Measurements from ENCODE around the gene CD22. TPM values are rescaled to one million over a fixed set of nuclear protein-coding genes. Genes with fewer than 3 reads are reported as not detected.
"Not testable (repeated sequence)": the region's sequence is repeated elsewhere in the genome, so short reads cannot be mapped to it uniquely, and the experiment has no call there.

Gene CD22
- total RNA-seq, 1 experiment from 2014 or later = not detected

DNA sequence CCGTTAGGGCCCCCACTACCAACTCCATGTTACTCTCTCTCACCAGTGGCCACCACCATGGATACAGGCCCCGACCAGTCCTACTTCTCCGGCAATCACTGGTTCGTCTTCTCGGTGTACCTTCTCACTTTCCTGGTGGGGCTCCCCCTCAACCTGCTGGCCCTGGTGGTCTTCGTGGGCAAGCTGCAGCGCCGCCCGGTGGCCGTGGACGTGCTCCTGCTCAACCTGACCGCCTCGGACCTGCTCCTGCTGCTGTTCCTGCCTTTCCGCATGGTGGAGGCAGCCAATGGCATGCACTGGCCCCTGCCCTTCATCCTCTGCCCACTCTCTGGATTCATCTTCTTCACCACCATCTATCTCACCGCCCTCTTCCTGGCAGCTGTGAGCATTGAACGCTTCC lies 29.8 kb downstream of the CD22 start:
- not testable (repeated sequence) for H3K36me3 ChIP-seq, H3K9me3 ChIP-seq, DNase-seq

DNA sequence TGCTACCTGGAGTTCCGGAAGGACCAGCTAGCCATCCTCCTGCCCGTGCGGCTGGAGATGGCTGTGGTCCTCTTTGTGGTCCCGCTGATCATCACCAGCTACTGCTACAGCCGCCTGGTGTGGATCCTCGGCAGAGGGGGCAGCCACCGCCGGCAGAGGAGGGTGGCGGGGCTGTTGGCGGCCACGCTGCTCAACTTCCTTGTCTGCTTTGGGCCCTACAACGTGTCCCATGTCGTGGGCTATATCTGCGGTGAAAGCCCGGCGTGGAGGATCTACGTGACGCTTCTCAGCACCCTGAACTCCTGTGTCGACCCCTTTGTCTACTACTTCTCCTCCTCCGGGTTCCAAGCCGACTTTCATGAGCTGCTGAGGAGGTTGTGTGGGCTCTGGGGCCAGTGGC lies 30.4 kb downstream of the CD22 start:
- H3K9me3 ChIP-seq, DNase-seq, H3K36me3 ChIP-seq, H3K4me3 ChIP-seq: not testable (repeated sequence)
- peaks cover 34% of the 10 kb centered on the region for H3K27me3 ChIP-seq

More for the DNA sequence above, 29.8 kb downstream of the CD22 start:
- H3K4me3 ChIP-seq = not testable (repeated sequence)
- peaks cover 30% of the 10 kb centered on the region for H3K27me3 ChIP-seq

DNA sequence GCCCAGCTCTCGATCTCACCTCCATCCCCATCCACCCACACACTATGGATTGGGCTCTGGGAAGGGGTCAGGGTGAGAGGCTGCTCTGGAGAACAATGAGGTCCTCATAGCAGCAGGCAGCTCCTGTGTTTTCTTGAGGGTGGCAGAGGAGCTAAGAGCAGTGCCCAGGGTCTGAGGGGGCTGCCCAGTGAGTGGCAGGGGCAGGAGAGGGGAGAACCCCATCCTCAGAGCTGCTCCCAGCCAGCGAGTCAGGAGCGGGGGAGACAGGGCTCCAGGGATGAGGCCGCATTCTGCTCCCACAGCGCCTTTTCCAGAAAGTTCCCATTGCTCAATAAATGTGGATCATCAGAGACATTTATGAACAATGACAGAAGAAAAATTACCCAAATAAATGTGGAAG lies 31.1 kb downstream of the CD22 start:
- not testable (repeated sequence) for H3K9me3 ChIP-seq, DNase-seq, H3K36me3 ChIP-seq, H3K4me3 ChIP-seq
- H3K27me3 ChIP-seq = peaks cover 39% of the 10 kb centered on the region

DNA sequence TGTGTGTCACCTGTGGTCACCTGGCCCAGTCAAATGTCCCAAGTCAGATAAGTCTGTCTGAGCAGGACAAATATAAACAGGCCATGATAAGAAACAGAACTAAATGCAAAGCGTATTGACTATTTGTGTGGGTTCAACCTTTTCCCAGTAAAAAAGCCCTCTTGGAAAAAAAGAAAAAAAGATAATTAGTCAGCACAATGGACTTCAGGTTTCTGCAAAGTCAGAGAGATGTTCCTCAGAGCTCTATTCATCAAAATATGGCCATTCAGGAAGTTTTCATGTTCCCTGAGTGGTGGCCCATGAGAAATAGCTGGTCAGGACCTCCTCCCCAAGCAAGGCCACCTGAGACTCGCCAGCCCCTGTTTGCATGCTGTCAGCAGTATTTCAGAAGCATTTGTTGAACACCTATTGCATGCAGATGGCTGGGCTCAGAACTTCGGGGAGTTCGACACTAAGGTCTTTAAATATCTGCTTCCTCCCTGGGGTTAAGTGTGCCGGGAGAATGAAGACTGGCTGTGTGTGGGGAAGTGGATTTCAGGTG lies 32.0 kb downstream of the CD22 start:
- Histone ChIP-seq H3K27me3 (peaks cover 46% of the 10 kb centered on the region), H3K4me3 (no peak overlapping the region), H3K9me3 (no peaks in the 10 kb centered on the region), H3K36me3 (no peaks in the 10 kb centered on the region)
- DNase-seq = no peak

DNA sequence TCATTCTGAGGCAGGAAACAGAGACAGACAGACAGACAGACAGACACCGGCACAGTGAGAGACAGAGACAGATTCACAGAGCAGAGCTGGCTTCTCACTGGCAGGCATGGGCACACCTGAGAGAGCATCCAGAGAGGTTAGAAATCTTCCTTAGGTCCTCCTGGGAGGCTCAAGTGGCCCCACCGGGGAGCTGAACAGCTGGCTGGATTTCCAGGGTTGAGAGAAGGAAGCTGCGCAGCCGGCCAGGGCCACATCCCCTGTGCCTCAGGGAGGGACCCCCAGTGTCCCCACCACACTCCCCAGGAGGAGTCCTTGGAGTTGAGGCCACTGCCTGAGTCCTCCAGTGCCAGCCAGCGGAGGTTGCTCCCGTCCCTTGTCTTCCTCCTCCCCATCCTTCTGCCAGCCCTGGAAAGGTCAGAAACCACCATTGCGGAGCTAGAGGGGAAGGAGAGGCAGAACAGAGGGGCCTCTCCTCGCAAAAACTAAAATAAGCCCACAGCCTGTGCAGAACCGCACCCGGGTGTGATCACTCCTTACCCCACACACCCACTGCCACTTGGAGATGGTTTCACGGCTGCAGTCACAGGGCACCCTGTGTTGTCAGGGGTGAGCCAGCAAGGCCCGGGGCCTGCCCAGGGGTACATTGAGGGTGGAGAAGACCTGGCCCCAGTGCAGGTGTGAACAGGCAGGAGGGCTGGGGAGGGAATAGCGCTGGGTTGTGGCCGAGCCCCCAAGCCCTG lies 33.4 kb downstream of the CD22 start:
- Histone ChIP-seq H3K4me3 (no peak overlapping the region), H3K27me3 (peaks cover 53% of the 10 kb centered on the region), H3K36me3 (no peaks in the 10 kb centered on the region), H3K9me3 (no peaks in the 10 kb centered on the region)
- DNase-seq = no peak

DNA sequence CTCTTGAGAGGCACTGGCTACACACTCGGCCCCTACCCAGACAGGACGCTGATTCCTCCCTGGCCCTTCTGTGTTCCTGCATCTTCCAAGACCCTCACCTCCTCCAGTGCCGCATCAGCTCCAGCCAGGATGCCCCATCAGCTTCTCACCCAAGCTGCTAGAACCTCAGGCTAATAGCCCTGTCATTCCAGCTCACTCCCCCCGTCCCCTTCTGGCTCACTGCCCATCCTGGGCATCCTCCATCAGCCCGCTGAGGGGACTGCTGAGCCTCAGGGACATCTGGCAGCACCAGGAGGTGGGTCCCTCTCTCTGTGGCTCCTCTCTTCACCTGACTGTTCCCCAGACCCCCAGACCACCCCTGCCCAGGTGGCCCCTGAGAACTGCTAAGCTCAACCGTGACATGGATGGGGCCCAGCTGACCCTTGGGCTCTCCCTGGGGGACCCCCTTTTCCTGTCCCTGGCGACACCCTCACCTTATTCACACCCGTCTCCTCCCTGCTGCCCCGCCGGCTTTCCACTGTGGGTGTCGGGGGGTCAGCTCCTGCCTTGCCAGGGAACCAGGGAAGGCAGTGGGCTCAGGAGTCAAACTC lies 34.1 kb downstream of the CD22 start:
- peaks cover 47% of the 10 kb centered on the region for H3K27me3 ChIP-seq
- no peaks in the 10 kb centered on the region for H3K9me3 ChIP-seq
- no peaks in the 10 kb centered on the region for H3K36me3 ChIP-seq
- DNase-seq = no peak
- H3K4me3 ChIP-seq = no peak overlapping the region

DNA sequence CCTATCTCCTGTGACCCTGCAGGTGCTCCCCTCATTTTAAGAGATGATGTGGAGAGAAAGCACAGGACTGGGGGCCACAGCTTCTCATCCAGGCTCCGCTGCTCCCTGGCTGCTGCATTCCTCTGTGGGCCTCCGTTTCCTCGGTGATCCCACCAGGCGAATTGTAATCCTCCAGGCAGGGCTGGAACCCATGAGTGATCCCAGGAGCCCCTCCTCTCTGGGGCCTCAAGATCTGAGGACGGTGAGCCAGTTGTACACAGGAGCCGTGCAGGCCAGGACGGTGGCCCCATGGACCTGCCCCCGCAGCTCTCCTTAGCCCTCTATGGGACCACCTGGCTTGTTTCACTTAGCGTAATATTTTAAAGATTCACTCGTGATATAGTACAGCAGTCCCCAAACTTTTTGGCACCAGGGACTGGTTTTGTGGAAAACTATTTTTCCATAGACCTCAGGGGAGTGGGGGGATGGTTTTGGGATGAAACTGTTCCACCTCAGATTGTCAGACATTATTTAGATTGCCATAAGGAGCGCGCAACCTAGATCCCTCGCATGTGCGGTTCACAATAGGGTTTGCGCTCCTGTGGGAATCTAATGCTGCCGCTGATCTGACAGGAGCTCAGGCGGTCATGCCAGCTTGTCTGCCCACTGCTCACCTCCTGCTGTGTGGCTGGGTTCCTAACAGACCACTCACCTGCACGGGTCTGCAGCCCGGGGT lies 34.9 kb downstream of the CD22 start:
- no peak for DNase-seq
- no peak overlapping the region for H3K4me3 ChIP-seq
- no peaks in the 10 kb centered on the region for H3K9me3 ChIP-seq
- peaks cover 44% of the 10 kb centered on the region for H3K27me3 ChIP-seq
- H3K36me3 ChIP-seq = no peaks in the 10 kb centered on the region

DNA sequence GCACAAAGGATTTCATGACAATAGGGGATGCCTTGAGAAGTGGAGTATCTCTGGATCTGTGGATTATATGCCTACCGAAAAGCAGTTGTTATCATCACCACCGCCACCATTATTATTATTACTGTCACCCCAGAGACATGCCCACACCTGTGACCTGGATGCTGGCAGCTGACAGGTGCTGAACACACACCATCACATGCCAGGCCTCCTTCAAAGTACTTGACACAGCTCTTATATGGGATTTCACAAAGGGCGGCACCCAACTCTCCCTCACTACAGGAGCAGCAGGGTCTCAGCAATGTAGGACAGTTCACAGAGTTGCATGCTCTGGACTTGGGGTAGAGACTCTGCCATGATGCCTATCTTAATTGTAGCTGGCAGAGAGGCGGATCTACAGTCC lies 36.3 kb downstream of the CD22 start:
- no peak overlapping the region for H3K4me3 ChIP-seq
- no peaks in the 10 kb centered on the region for H3K36me3 ChIP-seq
- DNase-seq = no peak
- H3K27me3 ChIP-seq = peaks cover 51% of the 10 kb centered on the region
- no peaks in the 10 kb centered on the region for H3K9me3 ChIP-seq

DNA sequence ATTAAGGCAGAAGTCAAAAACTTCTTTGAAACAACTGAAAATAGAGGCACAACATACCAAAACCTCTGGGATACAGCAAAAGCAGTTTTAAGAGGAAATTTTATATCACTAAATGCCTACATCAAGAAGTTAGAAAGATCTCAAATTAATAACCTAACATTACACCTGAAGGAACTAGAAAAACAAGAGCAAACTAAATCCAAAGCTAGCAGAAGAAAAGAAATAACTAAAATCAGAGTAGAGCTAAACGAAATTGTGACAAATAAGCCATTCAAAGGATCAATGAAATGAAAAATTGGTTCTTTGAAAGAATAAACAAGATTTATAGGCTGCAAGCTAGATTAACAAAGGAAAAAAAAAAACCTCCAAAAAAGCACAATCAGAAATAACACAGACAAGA lies 39.4 kb downstream of the CD22 start:
- H3K9me3 ChIP-seq = no peaks in the 10 kb centered on the region
- peaks cover 31% of the 10 kb centered on the region for H3K27me3 ChIP-seq
- no peaks in the 10 kb centered on the region for H3K36me3 ChIP-seq
- DNase-seq = no peak
- H3K4me3 ChIP-seq = no peak overlapping the region

DNA sequence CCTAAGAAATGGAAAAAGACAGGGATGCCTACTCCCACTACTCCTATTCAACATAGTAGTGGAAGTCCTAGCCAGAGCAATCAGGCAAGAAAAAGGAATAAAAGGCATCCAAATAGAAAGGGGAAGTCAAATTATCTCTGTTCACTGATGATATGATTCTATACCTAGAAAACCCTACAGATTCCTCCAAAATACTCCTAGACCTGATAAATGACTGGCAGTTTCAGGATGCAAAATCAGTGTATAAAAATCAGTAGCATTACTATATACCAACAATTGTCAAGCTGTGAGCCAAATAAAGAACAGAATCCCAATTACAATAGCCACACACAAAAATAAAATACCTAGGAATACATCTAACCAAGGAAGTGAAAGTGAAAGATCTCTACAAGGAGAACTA lies 40.5 kb downstream of the CD22 start:
- H3K27me3 ChIP-seq = peaks cover 31% of the 10 kb centered on the region
- H3K36me3 ChIP-seq = no peaks in the 10 kb centered on the region
- no peak for DNase-seq
- no peak overlapping the region for H3K4me3 ChIP-seq
- no peaks in the 10 kb centered on the region for H3K9me3 ChIP-seq

DNA sequence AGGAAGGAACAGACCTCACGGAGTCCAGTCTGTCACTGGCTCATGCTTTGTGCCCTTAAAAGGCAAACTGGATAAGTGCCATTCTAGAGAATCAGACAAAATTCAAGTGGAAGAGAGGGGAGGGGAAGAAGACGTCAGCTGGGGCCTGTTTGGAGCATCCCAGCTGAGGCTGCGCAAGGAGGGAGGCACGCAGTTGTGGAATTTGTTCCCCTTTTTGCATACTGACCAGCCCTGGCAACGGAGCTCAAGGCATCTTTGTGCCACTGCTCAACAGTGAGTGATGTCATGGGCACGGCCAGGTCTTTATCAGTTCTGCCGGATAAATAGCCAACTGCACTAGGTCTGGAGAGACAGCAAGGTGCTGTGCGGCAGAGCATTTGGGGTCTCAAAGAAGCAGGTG lies 41.7 kb downstream of the CD22 start, which contains the start of gene GPR42:
Gene GPR42 (plus strand): TSS at position 347 of the 400 bp plus-strand sequence. CDS start 292 bp downstream, outside the sequence.
- DNase-seq = no peak
- no peaks in the 10 kb centered on the region for H3K36me3 ChIP-seq
- H3K4me3 ChIP-seq = no peak within 1 kb of the TSS
- H3K27me3 ChIP-seq = peaks cover 23% of the 10 kb centered on the region
- no peaks in the 10 kb centered on the region for H3K9me3 ChIP-seq

DNA sequence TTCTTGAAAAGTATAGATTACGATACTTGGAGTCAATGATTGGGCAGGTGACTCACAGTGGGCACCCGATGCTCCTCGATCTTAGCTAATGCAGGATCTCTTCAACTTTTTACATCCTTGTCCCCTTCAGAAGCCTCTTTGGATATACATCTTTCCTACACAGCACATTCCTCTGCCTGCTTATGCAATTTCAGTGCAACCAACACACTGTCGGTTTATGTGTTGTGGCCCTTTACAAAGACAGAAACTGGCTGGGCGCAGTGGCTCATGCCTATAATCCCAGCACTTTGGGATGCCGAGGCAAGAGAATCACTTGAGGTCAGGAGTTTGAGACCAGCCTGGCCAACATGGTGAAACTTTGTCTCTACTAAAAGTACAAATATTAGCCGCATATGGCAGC lies 44.5 kb downstream of the CD22 start:
- no peaks in the 10 kb centered on the region for H3K9me3 ChIP-seq
- DNase-seq = no peak
- H3K36me3 ChIP-seq = no peaks in the 10 kb centered on the region
- H3K4me3 ChIP-seq = no peak overlapping the region
- peaks cover 24% of the 10 kb centered on the region for H3K27me3 ChIP-seq

DNA sequence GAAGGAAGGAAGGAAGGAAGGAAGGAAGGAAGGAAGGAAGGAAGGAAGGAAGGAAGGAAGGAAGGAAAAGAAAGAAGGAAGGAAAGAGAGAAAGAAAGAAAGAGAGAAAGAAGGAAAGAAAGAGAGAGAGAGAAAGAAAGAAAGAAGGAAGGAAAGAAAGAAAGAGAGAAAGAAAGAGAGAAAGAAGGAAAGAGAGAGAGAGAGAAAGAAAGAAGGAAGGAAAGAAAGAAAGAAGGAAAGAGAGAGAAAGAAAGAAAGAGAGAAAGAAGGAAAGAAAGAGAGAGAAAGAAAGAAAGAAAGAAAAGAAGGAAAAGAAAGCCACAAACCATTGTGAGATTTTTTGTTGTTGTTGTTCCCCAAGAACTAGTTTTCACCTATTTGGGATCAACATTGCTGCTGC lies 45.0 kb downstream of the CD22 start:
- H3K9me3 ChIP-seq, H3K36me3 ChIP-seq, DNase-seq, H3K4me3 ChIP-seq: not testable (repeated sequence)
- peaks cover 24% of the 10 kb centered on the region for H3K27me3 ChIP-seq

DNA sequence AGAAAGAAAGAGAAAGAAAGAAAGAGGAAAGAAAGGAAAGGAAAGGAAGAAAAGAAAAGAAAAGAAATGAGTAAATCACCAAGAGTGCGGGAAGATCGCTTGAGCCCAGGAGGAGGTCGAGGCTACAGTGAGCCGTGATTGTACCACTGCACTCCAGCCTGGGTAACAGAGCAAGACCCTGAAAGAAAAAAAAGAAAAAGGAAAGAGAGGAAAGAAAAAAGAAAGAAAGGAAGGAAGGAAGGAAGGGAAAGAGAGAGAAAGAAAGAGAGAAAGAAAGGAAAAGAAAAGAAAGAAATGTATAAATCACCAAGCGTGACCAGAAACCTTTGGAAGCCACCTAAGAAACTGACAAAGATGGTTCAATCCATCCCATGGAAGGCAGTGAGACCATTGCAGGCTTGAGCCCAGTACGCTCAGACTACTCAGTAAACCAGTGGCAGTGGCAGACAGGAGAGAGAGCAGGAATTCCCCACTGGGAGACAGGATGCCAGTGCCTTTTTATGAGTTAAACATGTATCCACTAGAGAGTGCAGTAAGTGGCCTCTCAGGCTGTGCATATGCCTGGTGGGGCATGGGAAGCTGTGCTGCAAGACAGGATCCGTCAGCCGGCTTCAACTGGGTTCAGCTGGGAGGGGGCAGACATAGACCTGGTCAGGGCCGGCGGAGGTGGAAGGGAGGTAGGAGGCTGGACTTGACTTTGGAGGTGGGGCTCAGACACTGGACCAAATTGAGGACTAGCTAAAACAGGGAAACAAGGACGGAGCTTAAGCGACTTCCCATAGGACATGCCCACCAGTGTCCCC lies 46.7 kb downstream of the CD22 start:
- Histone ChIP-seq H3K9me3 (no peaks in the 10 kb centered on the region), H3K4me3 (no peak overlapping the region), H3K36me3 (no peaks in the 10 kb centered on the region), H3K27me3 (peaks cover 18% of the 10 kb centered on the region)
- DNase-seq = no peak

DNA sequence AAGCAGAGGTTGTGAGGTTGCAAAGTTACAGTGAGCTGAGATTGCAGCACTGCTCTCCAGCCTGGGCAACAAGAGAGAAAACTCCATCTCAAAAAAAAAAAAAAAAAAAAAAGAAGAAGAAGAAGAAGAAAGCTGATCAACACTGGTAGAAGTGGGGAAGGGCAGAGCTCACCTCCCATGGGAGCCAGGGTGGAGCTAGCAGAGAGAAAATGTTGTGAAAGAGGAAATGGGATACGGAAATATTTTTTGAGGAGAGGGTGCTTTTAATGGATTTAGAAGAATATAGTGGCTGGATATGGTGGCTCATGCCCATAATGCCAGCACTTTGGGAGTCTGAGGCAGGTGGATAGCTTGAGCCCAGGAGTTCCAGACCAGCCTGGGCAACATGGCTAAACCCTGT lies 48.7 kb downstream of the CD22 start:
- H3K9me3 ChIP-seq = no peaks in the 10 kb centered on the region
- no peak overlapping the region for H3K4me3 ChIP-seq
- H3K27me3 ChIP-seq = peaks cover 23% of the 10 kb centered on the region
- H3K36me3 ChIP-seq = no peaks in the 10 kb centered on the region
- no peak for DNase-seq

DNA sequence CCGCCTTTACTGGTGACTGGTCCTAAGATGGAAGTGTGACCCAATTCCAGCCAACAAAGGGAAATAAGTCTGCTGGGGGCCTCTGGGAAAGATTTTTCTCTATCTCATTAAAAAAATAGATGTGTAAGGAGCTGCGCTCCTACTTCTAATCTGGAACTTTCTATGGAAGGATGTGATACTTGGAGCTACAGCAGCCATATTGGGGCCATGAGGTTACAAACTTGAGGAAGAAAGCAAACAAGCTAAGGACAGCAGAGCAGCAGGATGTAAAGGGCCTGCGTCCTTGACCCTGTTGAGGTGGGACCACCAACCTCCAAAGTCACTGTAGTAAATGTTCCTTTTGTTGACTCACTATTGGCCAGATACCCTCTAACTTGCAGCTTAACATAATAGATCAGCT lies 49.4 kb downstream of the CD22 start:
- 0 out of 2 replicates have a peak, but pooled peaks cover 2% of the 10 kb centered on the region for H3K9me3 ChIP-seq
- H3K36me3 ChIP-seq = no peaks in the 10 kb centered on the region
- no peak for DNase-seq
- H3K27me3 ChIP-seq = peaks cover 22% of the 10 kb centered on the region
- no peak overlapping the region for H3K4me3 ChIP-seq

DNA sequence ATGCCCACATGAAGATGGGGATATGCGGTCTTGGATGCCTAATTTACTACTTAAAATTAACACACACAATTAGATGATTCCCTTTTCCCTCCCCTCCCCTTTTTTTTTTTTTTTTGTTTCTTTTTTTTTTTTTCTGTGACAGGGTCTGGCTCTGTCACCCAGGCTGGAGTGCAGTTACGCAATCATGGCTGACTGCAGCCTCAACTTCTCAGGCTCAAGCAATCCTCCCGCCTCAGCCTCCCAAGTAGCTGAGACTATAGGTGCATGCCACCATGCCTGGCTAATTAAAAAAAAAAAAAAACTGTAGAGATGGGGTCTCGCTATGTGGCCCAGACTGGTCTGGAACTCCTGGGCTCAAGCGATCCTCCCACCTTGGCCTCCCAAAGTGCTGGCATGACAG lies 50.6 kb downstream of the CD22 start:
- not testable (repeated sequence) for H3K9me3 ChIP-seq, H3K4me3 ChIP-seq, DNase-seq, H3K36me3 ChIP-seq
- peaks cover 17% of the 10 kb centered on the region for H3K27me3 ChIP-seq

Measured in MG63 (cell line).